ENCODE results near the gene GLO1.

DNA sequence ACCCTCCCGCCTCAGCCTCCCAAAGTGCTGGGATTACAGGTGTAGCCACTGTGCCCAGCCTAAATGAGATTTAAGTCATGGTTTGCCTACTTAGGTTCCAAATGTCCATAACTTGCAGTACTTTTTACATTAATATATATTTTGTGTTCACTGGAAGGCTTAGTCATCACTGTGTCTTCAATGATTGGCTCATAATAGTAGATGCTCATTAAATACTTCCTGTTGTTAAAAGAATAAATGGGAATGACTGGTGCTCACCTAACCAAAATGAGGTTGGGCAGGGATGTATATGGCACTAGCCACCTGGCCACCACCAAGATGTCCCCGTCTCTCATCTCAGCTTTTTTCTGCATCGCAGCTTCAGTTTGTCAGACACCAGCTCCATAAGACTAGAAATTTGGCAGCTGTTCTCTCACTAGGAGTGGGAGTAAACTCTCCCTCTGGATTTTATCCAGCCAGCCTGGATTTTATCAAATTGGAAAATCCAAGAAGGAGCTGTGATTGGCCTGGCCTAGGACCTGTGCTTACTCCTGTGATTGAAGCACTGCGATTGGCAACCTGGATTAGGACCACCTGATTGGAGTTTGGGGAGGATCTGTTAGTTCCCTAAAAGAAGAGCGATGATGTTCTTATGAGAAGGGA lies 1.1 kb upstream of the GLO1 start:
- TF ChIP-seq POLR2A (IDR thresholded peaks at IDR 0.05; ENCODE audit: low read depth, low read length) (no peak), EZH2 (IDR thresholded peaks at IDR 0.05; ENCODE audit: borderline replicate concordance, low read depth, low read length, severe bottlenecking) (no peak), MAX (IDR thresholded peaks at IDR 0.05; ENCODE audit: insufficient read depth, insufficient read length) (no peak)
- TF ChIP-seq, protein P1, sequence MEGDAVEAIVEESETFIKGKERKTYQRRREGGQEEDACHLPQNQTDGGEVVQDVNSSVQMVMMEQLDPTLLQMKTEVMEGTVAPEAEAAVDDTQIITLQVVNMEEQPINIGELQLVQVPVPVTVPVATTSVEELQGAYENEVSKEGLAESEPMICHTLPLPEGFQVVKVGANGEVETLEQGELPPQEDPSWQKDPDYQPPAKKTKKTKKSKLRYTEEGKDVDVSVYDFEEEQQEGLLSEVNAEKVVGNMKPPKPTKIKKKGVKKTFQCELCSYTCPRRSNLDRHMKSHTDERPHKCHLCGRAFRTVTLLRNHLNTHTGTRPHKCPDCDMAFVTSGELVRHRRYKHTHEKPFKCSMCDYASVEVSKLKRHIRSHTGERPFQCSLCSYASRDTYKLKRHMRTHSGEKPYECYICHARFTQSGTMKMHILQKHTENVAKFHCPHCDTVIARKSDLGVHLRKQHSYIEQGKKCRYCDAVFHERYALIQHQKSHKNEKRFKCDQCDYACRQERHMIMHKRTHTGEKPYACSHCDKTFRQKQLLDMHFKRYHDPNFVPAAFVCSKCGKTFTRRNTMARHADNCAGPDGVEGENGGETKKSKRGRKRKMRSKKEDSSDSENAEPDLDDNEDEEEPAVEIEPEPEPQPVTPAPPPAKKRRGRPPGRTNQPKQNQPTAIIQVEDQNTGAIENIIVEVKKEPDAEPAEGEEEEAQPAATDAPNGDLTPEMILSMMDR (IDR thresholded peaks at IDR 0.05; ENCODE audit: extremely low read depth in 1 of 2, insufficient read depth in 1 of 2, low read depth in 1 of 2, low read length in 2 of 2), result no peak
